Activated CD4-positive, alpha-beta memory T cell treated with anti-CD3 and anti-CD28 coated beads for 36 hours (primary cell): Measurements from ENCODE around the gene UBE2J2. TPM values are rescaled to one million over a fixed set of nuclear protein-coding genes. Genes with fewer than 3 reads are reported as not detected.

Source experiments
- CTCF ChIA-PET: fragments of 350-600 bp; sonication (Branson Sonifier 250); formaldehyde crosslinking; loops from one replicate; lab custom pipeline; 2021; ENCODE audit warnings: antibody characterized with exemption, inconsistent platforms; lab: Charles Lee
- POLR2A ChIA-PET: fragments of 350-600 bp; sonication (Branson Sonifier 250); formaldehyde crosslinking; loops from one replicate; lab custom pipeline; 2021; ENCODE audit warnings: antibody characterized with exemption; lab: Charles Lee
- DNase-seq: peaks from one replicate; pipeline ENCODE4 v3.0.0-alpha.2; 2020
- H3K27ac Mint-ChIP-seq: one replicate; pipeline ENCODE4 v1.8.0; 2021; ENCODE audit warnings: mixed read lengths
- H3K27me3 Mint-ChIP-seq: one replicate; pipeline ENCODE4 v1.8.0; 2021; ENCODE audit warnings: mixed read lengths
- H3K36me3 Mint-ChIP-seq: one replicate; pipeline ENCODE4 v1.8.0; 2021; ENCODE audit warnings: mixed read lengths
- H3K4me1 Mint-ChIP-seq: one replicate; pipeline ENCODE4 v1.8.0; 2021; ENCODE audit warnings: low read depth, mixed read lengths
- H3K4me3 Mint-ChIP-seq: one replicate; pipeline ENCODE4 v1.8.0; 2021; ENCODE audit warnings: mild to moderate bottlenecking, mixed read lengths
- H3K9me3 Mint-ChIP-seq: one replicate; pipeline ENCODE4 v1.8.0; 2021; ENCODE audit warnings: mixed read lengths
- intact Hi-C: fragments of 100-400 bp; cut with micrococcal nuclease; formaldehyde crosslinking; loops from one replicate; pipeline ENCODE4 v1.15.1; 2023
- total RNA-seq, 2 experiments: library from RNA; stranded (reverse); gene quantifications; one replicate each; pipeline ENCODE4 v1.2.3, GENCODE V29; 2021

The UBE2J2 gene
- total RNA-seq, 2 experiments from 2014 or later = 58.7 to 61.6 TPM

DNA sequence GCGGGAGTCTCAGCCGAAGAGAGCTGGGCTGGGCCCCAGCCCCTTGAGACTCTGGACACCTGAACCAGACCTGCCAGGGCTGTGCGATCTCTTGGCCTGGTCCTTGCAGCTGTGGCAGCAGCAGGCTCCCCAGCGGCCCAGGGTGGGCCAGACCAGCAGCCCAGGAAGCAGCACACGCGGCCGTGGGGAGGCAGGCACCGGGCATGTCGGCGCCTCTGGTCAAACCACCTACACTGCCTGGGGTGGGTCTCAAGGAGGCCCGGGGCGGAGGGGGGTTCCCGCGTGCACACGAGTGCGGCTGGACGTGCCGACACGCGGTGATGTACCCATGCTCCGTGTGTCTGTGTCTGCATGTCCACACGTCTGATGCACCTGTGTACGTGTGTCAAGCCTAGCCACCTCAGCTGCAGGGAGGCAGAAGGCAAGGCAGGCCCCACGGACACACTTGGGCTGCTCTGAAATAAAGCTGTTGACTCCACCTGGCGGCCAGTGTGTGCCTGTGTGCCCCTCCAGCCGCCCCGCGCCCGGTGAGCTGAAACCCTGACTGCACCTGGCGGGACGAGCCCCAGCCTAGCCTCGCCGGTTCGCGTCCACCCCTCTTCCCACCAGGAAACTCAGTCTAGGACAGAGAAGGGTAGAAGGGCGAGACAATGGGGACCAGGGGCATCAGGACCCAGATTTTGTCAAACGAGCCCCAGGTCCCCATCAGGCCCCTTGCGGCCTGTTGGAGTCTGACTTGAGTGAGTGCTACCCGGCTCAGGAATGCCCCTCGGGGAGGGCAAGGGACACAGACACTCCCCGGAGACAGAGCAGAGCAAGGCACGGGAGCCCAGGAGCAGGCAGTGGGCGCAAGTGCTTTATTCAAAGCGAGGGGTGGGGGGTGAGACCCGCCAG lies 18.1 kb upstream of the UBE2J2 start:
- CTCF ChIA-PET = interaction anchor here (1.0 to 2.8 kb wide), 7 partner anchors 81 to 259 kb away, joined by 3 to 74 read pairs (median 6); partner anchors contain the start of gene AURKAIP1
- POLR2A ChIA-PET = no interaction called here
- intact Hi-C loops = loop anchor here (2.0 kb wide), 1 partner anchor 169 kb away; no protein-coding TSS in a partner anchor

GRCh38 chr1:1291023-1291528 lies 17.4 kb upstream of the UBE2J2 start:
- ChIA-PET CTCF (interaction anchor here (1.0 to 2.8 kb wide), 10 partner anchors 81 to 305 kb away, joined by 3 to 74 read pairs (median 6); partner anchors contain the start of gene AURKAIP1), POLR2A (no interaction called here)
- Mint-ChIP-seq H3K4me1 (peaks cover 4% of the 10 kb centered on the region), H3K36me3 (no peaks in the 10 kb centered on the region), H3K9me3 (no peaks in the 10 kb centered on the region), H3K4me3 (no peak overlapping the region), H3K27ac (no peak overlapping the region), H3K27me3 (no peaks in the 10 kb centered on the region)
- no peak for DNase-seq
- intact Hi-C loops = loop anchor here (2.0 kb wide), 1 partner anchor 168 kb away; no protein-coding TSS in a partner anchor

More for the DNA sequence above, 18.1 kb upstream of the UBE2J2 start:
- no peak overlapping the region for H3K27ac Mint-ChIP-seq
- H3K36me3 Mint-ChIP-seq = no peaks in the 10 kb centered on the region
- no peaks in the 10 kb centered on the region for H3K9me3 Mint-ChIP-seq
- no peak overlapping the region for H3K4me3 Mint-ChIP-seq
- no peaks in the 10 kb centered on the region for H3K27me3 Mint-ChIP-seq
- peaks cover 4% of the 10 kb centered on the region for H3K4me1 Mint-ChIP-seq
- DNase-seq = peak; percentile 75

GRCh38 chr1:1290238-1290731 lies 16.6 kb upstream of the UBE2J2 start:
- CTCF ChIA-PET = interaction anchor here (0.9 to 2.8 kb wide), 8 partner anchors 15 to 308 kb away, joined by 3 to 74 read pairs (median 4); partner anchors contain the start of genes AURKAIP1 and PERM1

DNA sequence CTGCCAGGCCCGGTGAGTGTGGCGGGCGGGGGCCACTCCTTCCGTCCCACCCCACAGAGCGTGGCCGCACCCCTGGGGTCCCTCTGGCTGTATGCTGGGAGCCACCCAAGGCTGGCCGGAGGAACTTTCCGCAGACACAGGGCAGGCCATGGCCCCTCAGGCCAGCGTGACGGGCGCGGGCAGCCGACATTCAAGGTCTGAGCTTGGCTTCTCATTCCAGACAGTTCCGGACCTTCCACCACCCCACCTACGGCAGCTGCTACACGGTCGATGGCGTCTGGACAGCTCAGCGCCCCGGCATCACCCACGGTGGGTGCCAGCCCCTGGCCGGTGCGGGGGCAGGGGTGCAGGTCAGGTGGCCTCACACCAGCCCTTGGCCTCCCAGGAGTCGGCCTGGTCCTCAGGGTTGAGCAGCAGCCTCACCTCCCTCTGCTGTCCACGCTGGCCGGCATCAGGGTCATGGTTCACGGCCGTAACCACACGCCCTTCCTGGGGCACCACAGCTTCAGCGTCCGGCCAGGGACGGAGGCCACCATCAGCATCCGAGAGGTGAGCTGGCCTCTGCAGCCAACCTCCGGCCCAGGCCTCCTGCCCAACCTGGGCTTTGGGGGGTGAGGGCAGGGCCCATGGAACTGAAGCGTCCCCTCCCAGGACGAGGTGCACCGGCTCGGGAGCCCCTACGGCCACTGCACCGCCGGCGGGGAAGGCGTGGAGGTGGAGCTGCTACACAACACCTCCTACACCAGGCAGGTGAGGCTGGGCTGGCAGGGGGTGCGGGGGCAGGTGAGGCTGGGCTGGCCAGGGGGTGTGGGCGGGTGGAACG lies 13.8 kb upstream of the UBE2J2 start:
- Mint-ChIP-seq H3K27ac (no peak overlapping the region), H3K36me3 (no peaks in the 10 kb centered on the region), H3K9me3 (no peaks in the 10 kb centered on the region), H3K27me3 (no peaks in the 10 kb centered on the region), H3K4me3 (no peak overlapping the region), H3K4me1 (peaks cover 6% of the 10 kb centered on the region)
- POLR2A ChIA-PET = no interaction called here
- CTCF ChIA-PET = interaction anchor here (3.1 kb wide), 1 partner anchor 165 kb away, joined by 9 read pairs; no protein-coding TSS in a partner anchor
- DNase-seq = no peak
- intact Hi-C loops = no loop called here

More at GRCh38 chr1:1290238-1290731, 16.6 kb upstream of the UBE2J2 start:
- intact Hi-C loops = loop anchor here (2.0 kb wide), 1 partner anchor 167 kb away; no protein-coding TSS in a partner anchor
- H3K4me1 Mint-ChIP-seq = peaks cover 4% of the 10 kb centered on the region
- POLR2A ChIA-PET = no interaction called here
- no peak overlapping the region for H3K27ac Mint-ChIP-seq
- DNase-seq = peak; percentile 71
- no peaks in the 10 kb centered on the region for H3K36me3 Mint-ChIP-seq
- no peaks in the 10 kb centered on the region for H3K9me3 Mint-ChIP-seq
- H3K4me3 Mint-ChIP-seq = no peak overlapping the region
- no peaks in the 10 kb centered on the region for H3K27me3 Mint-ChIP-seq

DNA sequence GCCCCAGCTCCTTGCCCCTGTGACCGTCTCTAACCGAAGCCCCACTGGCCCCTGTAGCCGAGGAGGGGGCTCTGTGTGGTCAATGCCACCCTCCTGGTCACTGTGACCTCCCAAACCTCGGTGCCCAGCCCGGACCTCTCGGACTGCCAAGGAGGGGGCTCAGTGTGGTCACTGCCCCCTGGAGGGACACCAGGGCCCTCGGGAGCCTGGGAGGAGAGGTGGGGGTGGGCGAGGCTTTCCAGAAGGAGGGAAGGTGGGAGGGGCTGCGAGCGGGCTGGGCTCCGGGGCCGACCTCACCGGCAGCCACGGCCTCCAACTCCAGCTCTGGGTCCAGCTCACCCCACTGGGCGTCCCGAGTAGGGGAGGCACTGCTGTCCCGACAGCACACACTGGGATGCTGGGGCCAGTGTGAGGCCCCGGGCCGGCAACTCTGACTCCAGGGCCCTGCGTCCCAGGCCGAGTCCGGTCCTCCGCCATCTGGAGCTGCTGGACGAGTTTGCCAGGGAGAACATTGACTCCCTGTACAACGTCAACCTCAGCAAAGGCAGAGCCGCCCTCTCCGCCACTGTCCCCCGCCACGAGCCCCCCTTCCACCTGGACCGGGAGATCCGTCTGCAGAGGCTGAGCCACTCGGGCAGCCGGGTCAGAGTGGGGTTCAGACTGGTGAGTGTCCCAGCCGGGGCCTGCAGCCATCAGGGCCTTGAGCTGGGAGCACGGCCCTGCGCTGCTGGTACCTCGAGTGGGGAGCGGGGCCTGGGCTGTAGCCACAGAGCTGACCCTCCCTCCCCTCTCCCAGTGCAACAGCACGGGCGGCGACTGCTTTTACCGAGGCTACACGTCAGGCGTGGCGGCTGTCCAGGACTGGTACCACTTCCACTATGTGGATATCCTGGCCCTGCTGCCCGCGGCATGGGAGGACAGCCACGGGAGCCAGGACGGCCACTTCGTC lies 12.9 kb upstream of the UBE2J2 start:
- H3K4me3 Mint-ChIP-seq = no peak overlapping the region
- intact Hi-C loops = no loop called here
- H3K36me3 Mint-ChIP-seq = no peaks in the 10 kb centered on the region
- ChIA-PET POLR2A (no interaction called here), CTCF (interaction anchor here (3.1 kb wide), 1 partner anchor 164 kb away, joined by 9 read pairs; no protein-coding TSS in a partner anchor)
- H3K27ac Mint-ChIP-seq = no peak overlapping the region
- no peaks in the 10 kb centered on the region for H3K9me3 Mint-ChIP-seq
- no peak for DNase-seq
- peaks cover 3% of the 10 kb centered on the region for H3K4me1 Mint-ChIP-seq
- no peaks in the 10 kb centered on the region for H3K27me3 Mint-ChIP-seq

GRCh38 chr1:1285611-1286311 lies 12.1 kb upstream of the UBE2J2 start:
- Mint-ChIP-seq H3K27ac (no peak overlapping the region), H3K4me3 (no peak overlapping the region), H3K4me1 (peaks cover 3% of the 10 kb centered on the region), H3K9me3 (no peaks in the 10 kb centered on the region), H3K36me3 (no peaks in the 10 kb centered on the region), H3K27me3 (no peaks in the 10 kb centered on the region)
- DNase-seq = no peak
- CTCF ChIA-PET = interaction anchor here (3.1 kb wide), 1 partner anchor 163 kb away, joined by 9 read pairs; no protein-coding TSS in a partner anchor
- intact Hi-C loops = no loop called here
- POLR2A ChIA-PET = no interaction called here

DNA sequence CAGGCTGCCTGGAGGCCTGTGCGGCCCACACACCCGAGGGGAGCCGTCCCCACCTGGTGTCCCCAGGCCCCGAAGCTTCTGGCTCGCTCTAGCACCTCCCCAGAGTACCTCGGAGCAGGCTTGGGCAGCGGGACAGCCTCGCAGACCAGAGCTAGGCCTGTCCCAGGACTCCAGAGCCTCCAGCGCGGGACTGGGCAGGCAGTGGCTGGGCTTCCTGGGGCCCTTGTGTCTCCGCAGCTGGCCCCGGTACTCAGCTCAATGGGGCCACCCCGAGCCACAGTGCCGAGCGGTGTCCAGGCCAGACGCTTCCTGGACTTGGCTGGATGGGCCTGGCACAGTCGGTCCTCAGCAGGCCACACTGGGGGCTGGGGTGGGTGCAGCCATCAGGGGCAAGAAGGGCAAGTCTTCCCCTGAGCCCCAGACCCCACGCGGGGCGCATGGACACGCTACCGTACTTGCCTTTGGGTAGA lies 11.5 kb upstream of the UBE2J2 start:
- Mint-ChIP-seq H3K4me3 (no peak overlapping the region), H3K4me1 (peaks cover 3% of the 10 kb centered on the region), H3K27ac (no peak overlapping the region), H3K36me3 (no peaks in the 10 kb centered on the region), H3K27me3 (no peaks in the 10 kb centered on the region), H3K9me3 (no peaks in the 10 kb centered on the region)
- intact Hi-C loops = no loop called here
- ChIA-PET POLR2A (no interaction called here), CTCF (interaction anchor here (3.1 kb wide), 1 partner anchor 163 kb away, joined by 9 read pairs; no protein-coding TSS in a partner anchor)
- no peak for DNase-seq

GRCh38 chr1:1284221-1285101 lies 10.8 kb upstream of the UBE2J2 start:
- H3K27me3 Mint-ChIP-seq = no peaks in the 10 kb centered on the region
- H3K4me3 Mint-ChIP-seq = no peak overlapping the region
- no peaks in the 10 kb centered on the region for H3K36me3 Mint-ChIP-seq
- intact Hi-C loops = loop anchor here (5.0 kb wide), 1 partner anchor 112 kb away; the partner anchor contains the start of gene TTLL10
- H3K4me1 Mint-ChIP-seq = peaks cover 3% of the 10 kb centered on the region
- H3K27ac Mint-ChIP-seq = no peak overlapping the region
- no peak for DNase-seq
- no peaks in the 10 kb centered on the region for H3K9me3 Mint-ChIP-seq
- ChIA-PET CTCF (no interaction called here), POLR2A (no interaction called here)

DNA sequence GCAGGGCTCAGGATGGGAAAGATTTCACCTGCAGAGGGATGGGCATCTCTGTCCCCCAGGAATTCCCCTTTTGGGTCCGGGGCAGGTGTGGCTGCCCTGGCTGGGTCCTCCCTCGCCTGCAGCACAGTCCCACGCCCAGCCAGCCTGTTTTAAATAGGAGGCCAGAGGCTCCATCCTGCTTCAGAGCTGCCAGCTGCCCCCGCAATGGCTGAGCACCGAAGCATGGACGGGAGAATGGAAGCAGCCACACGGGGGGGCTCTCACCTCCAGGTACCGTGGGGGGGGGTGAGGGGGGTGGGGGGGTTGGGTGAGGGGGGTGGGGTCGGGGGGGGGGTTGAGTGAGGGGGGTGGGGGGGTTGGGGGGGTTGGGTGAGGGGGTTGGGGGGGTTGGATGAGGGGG lies 10.2 kb upstream of the UBE2J2 start:
- no peak overlapping the region for H3K4me3 Mint-ChIP-seq
- H3K27me3 Mint-ChIP-seq = no peaks in the 10 kb centered on the region
- no peak overlapping the region for H3K27ac Mint-ChIP-seq
- ChIA-PET POLR2A (no interaction called here), CTCF (interaction anchor here (1.2 kb wide), 1 partner anchor 220 kb away, joined by 3 read pairs; no protein-coding TSS in a partner anchor)
- H3K9me3 Mint-ChIP-seq = no peaks in the 10 kb centered on the region
- intact Hi-C loops = loop anchor here (5.0 kb wide), 1 partner anchor 112 kb away; the partner anchor contains the start of gene TTLL10
- H3K4me1 Mint-ChIP-seq = peaks cover 3% of the 10 kb centered on the region
- no peaks in the 10 kb centered on the region for H3K36me3 Mint-ChIP-seq
- no peak for DNase-seq
